H9 (cell line): ENCODE data around the gene TUBD1. TPM values are rescaled to one million over a fixed set of nuclear protein-coding genes. Genes with fewer than 3 reads are reported as not detected.

Source experiments
- DNase-seq: peaks from one replicate; pipeline ENCODE4 v3.0.0-alpha.2; 2017
- H2AFZ ChIP-seq: one replicate; pipeline ENCODE4 v1.6.1; 2013; ENCODE audit warnings: mild to moderate bottlenecking, low read length, control low read depth, moderate library complexity
- H2AK5ac ChIP-seq: 2 replicates; pipeline ENCODE4 v1.6.1; 2013; ENCODE audit warnings: low read length, control low read depth, mixed read lengths; ENCODE audit not compliant: insufficient read length
- H2BK120ac ChIP-seq: one replicate; pipeline ENCODE4 v1.6.1; 2013; ENCODE audit warnings: low read depth, mild to moderate bottlenecking, low read length, control low read depth, inconsistent platforms; ENCODE audit not compliant: poor library complexity, severe bottlenecking
- H2BK12ac ChIP-seq: 2 replicates; pipeline ENCODE4 v1.6.1; 2013; ENCODE audit warnings: low read length, control low read depth, mixed read lengths, low read depth; ENCODE audit not compliant: insufficient read length
- H2BK15ac ChIP-seq: 2 replicates; pipeline ENCODE4 v1.6.1; 2013; ENCODE audit warnings: low read depth, low read length, control low read depth
- H2BK20ac ChIP-seq: one replicate; pipeline ENCODE4 v1.6.1; 2013; ENCODE audit warnings: low read depth, mild to moderate bottlenecking, low read length, control low read depth, inconsistent platforms; ENCODE audit not compliant: poor library complexity, severe bottlenecking
- H2BK5ac ChIP-seq: 2 replicates; pipeline ENCODE4 v1.6.1; 2013; ENCODE audit warnings: low read length, control low read depth, mixed read lengths; ENCODE audit not compliant: insufficient read length
- H3K14ac ChIP-seq: 2 replicates; pipeline ENCODE4 v1.6.1; 2013; ENCODE audit warnings: low read length, control low read depth; ENCODE audit not compliant: insufficient read depth
- H3K18ac ChIP-seq: 2 replicates; pipeline ENCODE4 v1.6.1; 2013; ENCODE audit warnings: low read depth, mild to moderate bottlenecking, mixed read lengths, low read length, control low read depth; ENCODE audit not compliant: insufficient read length
- H3K23ac ChIP-seq: 2 replicates; pipeline ENCODE4 v1.6.1; 2013; ENCODE audit warnings: low read length, control low read depth, mixed read lengths, low read depth; ENCODE audit not compliant: insufficient read length
- H3K23me2 ChIP-seq: 2 replicates; pipeline ENCODE4 v1.6.1; 2013; ENCODE audit warnings: low read depth, mild to moderate bottlenecking, mixed read lengths, low read length, control low read depth; ENCODE audit not compliant: insufficient read length, poor library complexity, severe bottlenecking
- H3K27ac ChIP-seq: 2 replicates; pipeline ENCODE4 v1.5.1; 2013; ENCODE audit warnings: low read length, control low read depth, mixed read lengths, low read depth; ENCODE audit not compliant: insufficient read length
- H3K27me3 ChIP-seq: 2 replicates; pipeline ENCODE4 v1.6.1; 2013; ENCODE audit warnings: low read length, control low read depth, inconsistent platforms; ENCODE audit not compliant: insufficient read depth
- H3K4ac ChIP-seq: 2 replicates; pipeline ENCODE4 v1.6.1; 2013; ENCODE audit warnings: low read depth, mild to moderate bottlenecking, control low read depth, inconsistent platforms, low read length, moderate library complexity
- H3K4me1 ChIP-seq: 2 replicates; pipeline ENCODE4 v1.6.1; 2013; ENCODE audit warnings: low read length, control low read depth, inconsistent platforms; ENCODE audit not compliant: insufficient read depth
- H3K4me2 ChIP-seq: 2 replicates; pipeline ENCODE4 v1.6.1; 2013; ENCODE audit warnings: low read length, control low read depth, mixed read lengths; ENCODE audit not compliant: insufficient read length, insufficient read depth
- H3K56ac ChIP-seq: 2 replicates; pipeline ENCODE4 v1.6.1; 2013; ENCODE audit warnings: low read depth, mild to moderate bottlenecking, mixed read lengths, low read length, control low read depth; ENCODE audit not compliant: insufficient read length
- H3K79me1 ChIP-seq: 2 replicates; pipeline ENCODE4 v1.6.1; 2013; ENCODE audit warnings: low read depth, mild to moderate bottlenecking, moderate library complexity, low read length, control low read depth, inconsistent platforms; ENCODE audit not compliant: insufficient read depth, poor library complexity, severe bottlenecking
- H3K79me2 ChIP-seq: 2 replicates; pipeline ENCODE4 v1.6.1; 2013; ENCODE audit warnings: low read length, control low read depth, inconsistent platforms; ENCODE audit not compliant: insufficient read depth
- H3K9ac ChIP-seq: 2 replicates; pipeline ENCODE4 v1.6.1; 2013; ENCODE audit warnings: low read length, control low read depth, mixed read lengths; ENCODE audit not compliant: insufficient read length; ENCODE audit errors: extremely low read depth
- H3K9me3 ChIP-seq: one replicate; pipeline ENCODE4 v1.6.1; 2013; ENCODE audit warnings: low read depth, low read length, inconsistent platforms; ENCODE audit not compliant: control insufficient read depth
- H3T11ph ChIP-seq: one replicate; pipeline ENCODE4 v1.6.1; 2013; ENCODE audit warnings: mild to moderate bottlenecking, low read length, control low read depth, inconsistent platforms
- H4K20me1 ChIP-seq: one replicate; pipeline ENCODE4 v1.6.1; 2013; ENCODE audit not compliant: control insufficient read depth, insufficient read length, insufficient read depth
- H4K5ac ChIP-seq: 2 replicates; pipeline ENCODE4 v1.6.1; 2013; ENCODE audit warnings: low read depth, mild to moderate bottlenecking, mixed read lengths, low read length, control low read depth; ENCODE audit not compliant: insufficient read length
- H4K8ac ChIP-seq: replicated peaks from 2 replicates; pipeline ENCODE4 v1.6.1; 2013; ENCODE audit warnings: low read length, control low read depth, mixed read lengths, low read depth; ENCODE audit not compliant: insufficient read length
- H4K91ac ChIP-seq: 2 replicates; pipeline ENCODE4 v1.6.1; 2013; ENCODE audit warnings: low read depth, mild to moderate bottlenecking, moderate library complexity, mixed read lengths, low read length, control low read depth; ENCODE audit not compliant: insufficient read length
- H3K27ac Mint-ChIP-seq, 3 experiments: 2 replicates in 2 of 3; 3 replicates in 1 of 3; pipeline ENCODE4 v1.8.0; 2020 to 2021; ENCODE audit warnings: mixed read lengths in 3 of 3, mild to moderate bottlenecking in 1 of 3, moderate library complexity in 1 of 3
- H3K27me3 Mint-ChIP-seq: 2 replicates; pipeline ENCODE4 v1.8.0; 2021; ENCODE audit warnings: low read depth, mild to moderate bottlenecking, moderate library complexity, mixed read lengths
- H3K36me3 Mint-ChIP-seq, 3 experiments: 2 replicates in 2 of 3; 3 replicates in 1 of 3; pipeline ENCODE4 v1.8.0; 2020 to 2021; ENCODE audit warnings: low read depth in 3 of 3, mixed read lengths in 3 of 3; ENCODE audit not compliant: insufficient read depth in 1 of 3
- H3K4me1 Mint-ChIP-seq, 2 experiments: 2 replicates each; pipeline ENCODE4 v1.8.0; 2020; ENCODE audit warnings: mixed read lengths in 2 of 2
- H3K4me3 Mint-ChIP-seq, 2 experiments: 2 replicates in 1 of 2; 3 replicates in 1 of 2; pipeline ENCODE4 v1.8.0; 2020 to 2021; ENCODE audit warnings: mild to moderate bottlenecking in 2 of 2, mixed read lengths in 2 of 2, moderate library complexity in 1 of 2
- H3K9me3 Mint-ChIP-seq, 2 experiments: 2 replicates in 1 of 2; 3 replicates in 1 of 2; pipeline ENCODE4 v1.8.0; 2020; ENCODE audit warnings: mild to moderate bottlenecking in 2 of 2, mixed read lengths in 2 of 2, moderate library complexity in 1 of 2
- CTCF ChIP-seq: fragments of 200-600 bp; sonication (generic); conservative IDR thresholded peaks from 3 replicates; pipeline ENCODE4 v1.8.0; 2021; ENCODE audit warnings: antibody characterized with exemption, mild to moderate bottlenecking
- WGBS: extraction: QIAGEN DNeasy Blood & Tissue Kit; methylation state at CpG from one replicate; pipeline ENCODE4 v1.1.7; 2013; ENCODE audit warnings: missing lambda C conversion rate, low lambda C conversion rate, mixed read lengths; ENCODE audit not compliant: insufficient read length; ENCODE audit errors: extremely low coverage; 5-methylcytosine and 5-hydroxymethylcytosine counted together
- total RNA-seq: library from RNA; stranded (reverse); gene quantifications from 2 replicates; pipeline ENCODE4 v1.2.1, GENCODE V29; 2021

The TUBD1 gene
- total RNA-seq, 1 experiment from 2014 or later: 26.4 TPM

- peaks cover 37 to 39% of the 10 kb centered on the region in 2 experiments for H3K4me1 Mint-ChIP-seq
Measured at GRCh38 chr17:59830007-59830630, 62.6 kb downstream of the TUBD1 start.

More at GRCh38 chr17:59830007-59830630, 62.6 kb downstream of the TUBD1 start:
- no peak for DNase-seq
- H3K9me3 ChIP-seq: no peaks in the 10 kb centered on the region
- no peak overlapping the region for H4K8ac ChIP-seq
- no peaks in the 10 kb centered on the region for H3K36me3 Mint-ChIP-seq
- no peaks in the 10 kb centered on the region for H3K23me2 ChIP-seq
- H3T11ph ChIP-seq: no peak overlapping the region
- H3K27ac ChIP-seq: no peak overlapping the region
- H3K27ac Mint-ChIP-seq: peak overlapping the region in 1 of 3 experiments; percentile 36; a peak in 1 of 7 replicates
- no peak for TF ChIP-seq CTCF
- H3K4me1 ChIP-seq: peaks cover 12% of the 10 kb centered on the region
- no peak overlapping the region for H2AK5ac ChIP-seq
- no peak overlapping the region for H3K23ac ChIP-seq
- H3K79me1 ChIP-seq: no peaks in the 10 kb centered on the region
- H2BK12ac ChIP-seq: no peak overlapping the region
- H3K4me2 ChIP-seq: no peak overlapping the region
- no peak overlapping the region for H2BK5ac ChIP-seq
- H4K5ac ChIP-seq: no peak overlapping the region
- no peaks in the 10 kb centered on the region for H3K9me3 Mint-ChIP-seq
- H2AFZ ChIP-seq: no peak overlapping the region
- H3K9ac ChIP-seq: no peak overlapping the region
- no peak overlapping the region for H2BK120ac ChIP-seq
- H3K56ac ChIP-seq: no peak overlapping the region
- H2BK15ac ChIP-seq: no peak overlapping the region
- no peak overlapping the region for H3K14ac ChIP-seq
- H3K27me3 ChIP-seq: no peaks in the 10 kb centered on the region
- H4K20me1 ChIP-seq: no peaks in the 10 kb centered on the region
- H4K91ac ChIP-seq: no peak overlapping the region
- no peak overlapping the region for H2BK20ac ChIP-seq
- H3K4ac ChIP-seq: no peak overlapping the region
- H3K18ac ChIP-seq: no peak overlapping the region
- whole genome bisulfite sequencing: no CpG with 5 or more reads among the region's 3 CpGs
- H3K79me2 ChIP-seq: no peaks in the 10 kb centered on the region
- no peaks in the 10 kb centered on the region for H3K27me3 Mint-ChIP-seq
- no peak overlapping the region for H3K4me3 Mint-ChIP-seq
